ENCODE data around the gene DNAH2.
"Not testable (repeated sequence)": the region's sequence is repeated elsewhere in the genome, so short reads cannot be mapped to it uniquely, and the experiment has no call there.

Gene DNAH2

DNA sequence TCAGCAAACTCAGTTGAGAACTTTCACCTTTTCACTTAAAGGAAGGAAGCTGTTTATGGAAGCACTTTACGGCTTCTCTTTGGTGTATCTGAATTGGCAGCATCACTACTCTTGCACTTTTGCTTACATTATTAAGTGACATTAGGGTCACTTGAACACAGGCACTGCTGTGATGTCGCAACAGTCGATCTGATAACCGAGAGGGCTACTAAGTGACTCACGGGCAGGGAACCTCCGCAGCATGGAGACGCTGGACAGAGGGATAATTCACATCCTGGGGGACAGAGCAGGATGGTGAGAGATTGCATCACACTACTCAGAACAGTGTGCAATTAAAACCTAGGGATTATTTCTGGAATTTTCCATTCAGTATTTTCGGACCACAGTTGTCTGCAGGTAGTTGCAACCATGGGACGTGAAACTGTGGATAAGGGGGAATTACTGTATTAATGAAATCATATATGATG, 56.5 kb downstream of the DNAH2 start:
- DNase-seq (ENCODE audit: low read depth in 2 of 2), result no peak

DNA sequence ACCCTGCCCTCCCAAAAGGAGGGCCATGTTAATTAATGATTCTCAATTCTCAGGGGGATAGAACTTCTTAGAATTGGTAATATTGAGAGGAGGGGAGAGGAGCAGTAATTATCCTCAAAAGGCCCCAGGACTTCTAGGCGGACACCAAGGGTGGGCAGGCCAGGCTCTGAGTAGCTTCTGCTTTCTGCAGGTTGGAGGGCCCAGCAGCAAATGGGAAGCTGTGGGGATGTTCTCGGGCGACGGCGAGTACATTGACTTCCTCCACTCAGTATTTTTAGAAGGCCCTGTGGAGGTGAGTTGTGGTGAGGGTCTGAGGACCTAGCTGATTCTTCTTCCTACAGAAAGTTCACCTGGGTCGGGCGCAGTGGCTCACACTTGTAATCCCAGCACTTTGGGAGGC, 57.5 kb downstream of the DNAH2 start:
- DNase-seq (ENCODE audit: low read depth in 2 of 2), result no peak

DNA sequence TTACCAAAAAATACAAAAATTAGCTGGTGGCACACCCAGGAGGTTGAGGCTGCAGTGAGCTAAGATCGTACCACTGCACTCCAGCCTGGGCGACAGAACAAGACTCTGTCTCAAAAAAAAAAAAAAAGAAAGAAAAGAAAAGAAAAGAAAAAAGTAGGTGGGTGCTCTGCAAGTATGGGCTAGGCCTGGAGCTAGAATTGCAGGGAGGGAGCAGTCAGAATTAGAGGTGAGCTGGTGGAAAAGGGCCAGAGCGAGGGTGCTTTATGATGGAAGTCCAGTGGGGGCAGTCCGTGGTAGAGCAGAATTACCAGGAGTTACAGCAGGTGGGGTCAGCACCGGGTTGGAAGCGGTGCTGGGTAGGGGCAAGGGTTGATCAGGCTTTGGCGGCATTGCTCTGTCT, 59.5 kb downstream of the DNAH2 start:
- no peak for DNase-seq (ENCODE audit: low read depth in 2 of 2)

DNA sequence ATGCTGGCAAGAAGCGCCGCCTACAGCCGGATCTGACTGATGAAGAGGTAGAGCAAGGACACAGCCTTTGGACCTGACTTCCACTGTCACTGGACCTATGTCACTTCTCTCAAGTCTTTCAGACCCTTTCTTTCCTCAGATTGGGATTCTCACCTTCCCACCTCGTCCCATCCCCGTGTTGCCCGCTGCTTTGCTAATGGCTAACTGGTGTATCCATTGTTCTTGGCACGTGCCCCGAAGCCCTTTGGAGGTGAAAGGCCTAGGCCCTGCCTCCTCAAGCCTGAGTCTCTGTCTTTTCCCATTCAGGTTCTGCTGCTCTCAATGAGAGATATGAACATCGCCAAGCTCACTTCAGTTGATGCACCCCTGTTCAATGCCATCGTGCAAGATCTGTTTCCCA, 63.2 kb downstream of the DNAH2 start:
- no peak for DNase-seq (ENCODE audit: low read depth in 2 of 2)

DNA sequence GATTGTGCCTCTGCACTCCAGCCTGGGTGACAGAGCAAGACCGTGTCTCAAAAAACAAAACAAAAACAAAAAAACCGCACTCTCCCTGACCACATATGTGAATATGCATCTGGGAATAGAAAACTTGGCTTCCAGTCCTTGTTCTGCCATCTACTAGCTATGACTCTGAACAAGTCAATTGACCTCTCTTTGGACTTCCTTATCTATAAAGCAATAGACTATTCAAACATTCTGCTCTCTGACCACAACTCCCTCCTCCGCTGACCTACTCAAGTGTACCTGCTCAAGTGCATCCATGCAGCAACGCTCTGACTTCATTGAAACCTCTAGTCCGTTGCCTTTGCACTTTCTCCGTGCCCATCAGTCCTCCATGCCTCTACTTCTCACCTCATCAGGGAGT, 63.9 kb downstream of the DNAH2 start:
- DNase-seq (ENCODE audit: low read depth in 2 of 2), result no peak

DNA sequence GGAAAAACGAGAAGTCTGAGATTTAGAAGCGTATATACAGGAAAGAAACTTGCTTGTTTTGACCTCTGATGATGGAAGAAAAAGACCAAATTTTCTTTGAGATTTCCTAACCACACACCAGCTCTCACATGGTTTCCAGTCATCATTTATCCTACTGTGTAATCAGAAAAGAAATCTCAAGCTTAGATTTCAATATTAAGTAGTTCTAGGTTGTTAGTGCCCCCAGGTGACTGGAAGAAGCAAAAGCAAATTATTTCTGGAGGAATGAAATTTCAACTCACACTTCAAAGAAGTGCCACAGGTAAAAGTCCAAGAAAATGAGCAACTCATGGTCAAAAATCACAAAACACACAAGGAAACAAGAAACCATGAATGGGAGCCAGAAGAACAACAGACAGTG, 64.7 kb downstream of the DNAH2 start:
- no peak for DNase-seq (ENCODE audit: low read depth in 2 of 2)

DNA sequence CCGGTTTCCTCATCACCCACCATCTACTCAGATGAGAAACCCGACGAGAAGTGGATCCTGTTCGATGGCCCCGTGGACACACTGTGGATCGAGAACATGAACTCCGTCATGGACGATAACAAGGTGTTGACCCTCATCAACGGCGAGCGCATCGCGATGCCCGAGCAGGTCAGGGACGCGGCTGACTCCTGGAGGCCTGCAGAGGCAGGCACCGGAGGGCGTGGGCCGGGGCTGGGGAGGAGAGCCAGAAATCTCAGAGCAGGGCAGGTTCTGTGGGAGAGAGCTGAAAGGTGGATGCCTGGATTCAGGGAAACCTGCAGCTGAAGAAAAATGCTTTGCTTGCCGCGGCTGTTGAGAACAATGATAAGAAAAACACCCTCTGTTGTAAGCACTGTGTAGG, 69.3 kb downstream of the DNAH2 start:
- DNase-seq (ENCODE audit: low read depth in 2 of 2), result no peak

DNA sequence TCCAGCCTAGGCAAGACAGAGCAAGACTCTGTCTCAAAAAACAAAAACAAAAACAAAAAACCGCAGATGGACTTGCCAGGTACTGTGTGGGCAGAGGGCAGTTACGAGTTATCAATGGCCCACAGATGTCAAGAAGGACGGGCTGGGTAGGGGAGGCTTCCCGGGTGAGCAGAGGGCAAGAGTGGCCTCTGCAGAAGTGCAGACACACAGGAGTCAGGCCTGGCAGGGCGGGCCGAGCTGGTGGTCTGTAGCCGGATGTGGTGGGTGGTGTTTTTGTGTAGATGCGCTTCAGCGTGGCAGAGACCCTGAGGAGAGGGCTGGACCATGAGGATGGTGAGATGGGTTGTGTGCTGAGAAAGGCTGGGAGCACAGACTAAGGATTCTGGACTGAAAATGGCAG, 71.6 kb downstream of the DNAH2 start:
- DNase-seq (ENCODE audit: low read depth in 2 of 2), result no peak

DNA sequence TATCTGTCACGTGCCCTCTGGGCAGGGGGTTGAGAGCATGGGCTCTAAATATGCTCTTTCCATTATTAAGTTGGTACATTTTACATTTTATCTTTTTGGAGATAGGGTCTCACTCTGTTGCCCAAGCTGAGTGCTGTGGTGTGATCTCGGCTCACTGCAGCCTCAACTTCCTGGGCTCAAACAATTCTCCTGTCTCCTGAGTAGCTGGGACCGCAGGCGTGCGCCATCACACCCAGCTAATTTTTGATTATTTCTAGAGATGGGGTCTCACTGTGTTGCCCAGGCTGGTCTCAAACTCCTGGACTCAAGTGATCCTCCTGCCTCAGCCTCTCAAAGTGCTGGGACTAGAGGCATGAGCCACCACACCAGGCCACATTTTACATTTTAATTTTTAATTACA, 72.6 kb downstream of the DNAH2 start:
- DNase-seq (ENCODE audit: low read depth in 2 of 2), result no peak

DNA sequence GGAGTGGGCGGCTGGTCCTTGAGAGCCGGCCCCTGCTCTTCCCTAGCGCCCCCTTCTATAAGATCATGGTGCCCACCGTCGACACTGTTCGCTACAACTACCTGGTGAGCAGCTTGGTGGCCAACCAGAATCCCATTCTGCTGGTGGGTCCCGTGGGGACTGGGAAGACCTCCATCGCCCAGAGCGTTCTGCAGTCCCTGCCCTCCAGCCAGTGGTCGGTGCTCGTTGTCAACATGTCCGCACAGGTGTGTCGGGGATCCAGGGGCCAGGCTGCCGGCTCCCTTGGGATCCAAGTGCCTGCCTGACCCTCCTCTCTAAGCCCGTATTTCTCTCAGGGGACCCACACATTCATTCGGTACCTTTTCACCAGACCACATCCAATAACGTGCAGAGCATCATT, 75.1 kb downstream of the DNAH2 start:
- DNase-seq (ENCODE audit: low read depth in 2 of 2), result no peak

DNA sequence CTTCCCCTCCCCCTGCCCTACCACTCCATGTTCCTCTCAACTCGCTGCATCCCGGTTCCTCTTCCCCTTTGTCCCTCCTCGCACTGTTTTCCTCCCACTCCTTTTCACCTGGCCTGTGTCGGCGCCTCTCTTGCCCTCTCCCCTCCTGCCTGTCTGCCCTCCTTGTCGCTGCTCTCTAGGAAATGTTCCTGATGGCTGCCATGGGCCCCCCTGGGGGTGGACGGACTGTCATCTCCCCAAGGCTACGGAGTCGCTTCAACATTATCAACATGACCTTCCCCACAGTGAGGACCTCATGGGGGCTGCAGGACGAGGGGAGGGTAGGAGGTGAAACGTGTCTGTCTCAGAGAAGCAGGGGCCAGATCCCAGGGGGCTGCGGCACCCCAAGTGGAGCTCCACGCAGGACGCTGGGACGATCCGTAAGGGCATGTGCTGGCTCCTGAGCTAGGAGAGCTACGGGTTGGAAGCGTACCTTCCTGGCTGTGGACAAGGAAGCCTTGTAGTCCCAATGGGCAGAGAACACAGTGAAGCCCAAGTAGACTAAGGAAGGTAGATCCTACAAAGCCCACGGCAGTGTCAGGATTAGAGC, 76.6 kb downstream of the DNAH2 start:
- no peak for DNase-seq (ENCODE audit: low read depth in 2 of 2)

DNA sequence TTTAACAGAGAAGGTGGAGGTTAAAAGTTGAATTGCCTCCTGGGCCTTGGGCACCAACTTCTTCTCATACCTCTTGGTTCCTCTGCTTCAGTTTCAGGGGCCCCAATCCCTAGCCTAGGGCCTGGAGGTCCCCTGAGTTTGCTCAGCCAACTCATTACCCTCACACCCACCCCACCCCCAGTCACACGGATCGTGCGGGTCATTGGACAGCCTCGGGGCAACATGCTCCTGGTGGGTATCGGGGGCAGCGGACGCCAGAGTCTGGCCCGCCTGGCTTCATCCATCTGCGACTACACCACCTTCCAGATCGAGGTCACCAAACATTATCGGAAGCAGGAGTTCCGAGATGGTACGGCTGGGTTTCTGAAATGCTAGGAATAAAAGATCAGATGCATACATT, 80.4 kb downstream of the DNAH2 start:
- no peak for DNase-seq (ENCODE audit: low read depth in 2 of 2)

DNA sequence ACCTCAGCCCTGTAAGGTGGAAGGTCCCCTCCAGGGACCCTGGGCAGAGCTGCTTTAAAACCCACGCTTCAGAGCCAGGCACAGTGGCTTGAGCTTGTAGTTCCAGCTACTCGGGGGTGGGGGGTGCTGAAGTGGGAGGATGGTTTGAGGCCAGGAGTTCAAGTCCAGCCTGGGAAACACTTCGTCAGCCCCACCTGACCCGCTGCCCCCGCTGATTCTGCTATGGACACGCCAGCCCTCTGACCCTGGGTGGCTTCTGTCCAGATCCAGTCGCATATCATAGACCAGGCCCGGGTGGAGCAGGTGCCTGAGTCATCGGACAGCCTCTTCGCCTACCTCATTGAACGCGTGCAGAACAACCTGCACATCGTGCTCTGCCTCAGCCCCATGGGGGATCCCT, 81.3 kb downstream of the DNAH2 start:
- DNase-seq (ENCODE audit: low read depth in 2 of 2), result no peak

DNA sequence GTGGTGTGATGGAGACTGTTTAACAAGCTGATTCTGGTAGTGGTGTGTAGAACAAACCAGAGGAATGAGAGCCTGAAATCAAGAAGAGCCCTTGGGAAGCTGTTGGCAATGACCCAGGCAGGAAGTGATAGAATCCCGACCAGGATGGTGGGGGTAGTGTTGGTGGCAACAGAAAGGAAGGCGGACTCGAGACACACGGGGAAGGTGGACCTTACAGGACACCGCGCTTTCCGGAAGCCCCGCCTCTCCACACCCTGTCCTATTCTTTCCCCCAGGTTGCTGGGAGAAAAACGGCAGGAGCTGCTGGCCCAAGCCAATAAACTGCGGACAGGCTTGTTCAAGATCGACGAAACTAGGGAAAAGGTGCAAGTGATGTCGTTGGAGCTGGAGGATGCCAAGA, 86.4 kb downstream of the DNAH2 start:
- no peak for DNase-seq (ENCODE audit: low read depth in 2 of 2)

DNA sequence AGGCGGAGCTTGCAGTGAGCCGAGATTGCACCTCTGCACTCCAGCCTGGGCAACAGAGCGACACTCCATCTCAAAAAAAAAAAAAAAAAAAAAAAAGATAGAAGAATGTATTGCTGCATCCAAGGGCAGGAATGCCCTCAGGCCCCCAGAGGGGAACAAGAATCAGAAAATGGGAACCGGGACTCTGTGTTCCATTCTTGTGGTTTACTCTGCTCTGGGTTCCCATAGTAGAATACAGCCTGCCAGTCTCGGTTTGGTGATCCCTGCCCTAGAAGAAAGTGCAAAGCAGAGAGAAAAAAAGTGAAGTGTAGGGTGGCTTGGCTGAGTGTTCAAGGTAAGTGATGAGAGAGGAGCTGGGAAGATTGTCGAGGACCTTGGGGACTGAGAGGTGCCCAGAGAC, 89.0 kb downstream of the DNAH2 start:
- DNase-seq (ENCODE audit: low read depth in 2 of 2), result no peak

DNA sequence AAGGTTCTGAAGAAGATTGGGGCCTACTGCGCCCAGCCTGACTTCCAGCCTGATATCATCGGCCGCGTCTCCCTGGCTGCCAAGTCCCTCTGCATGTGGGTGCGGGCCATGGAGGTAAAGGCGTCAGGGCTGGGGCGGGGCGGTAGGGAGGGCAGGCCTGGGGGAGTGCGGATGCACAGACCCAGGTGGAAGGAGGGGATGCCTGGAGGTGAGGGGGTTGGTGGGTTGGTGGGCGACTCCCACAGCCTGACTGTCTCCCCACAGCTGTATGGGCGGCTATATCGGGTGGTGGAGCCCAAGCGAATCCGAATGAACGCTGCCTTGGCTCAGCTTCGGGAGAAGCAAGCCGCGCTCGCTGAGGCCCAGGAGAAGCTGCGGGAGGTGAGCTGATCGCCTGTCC, 89.7 kb downstream of the DNAH2 start:
- DNase-seq (ENCODE audit: low read depth in 2 of 2), result no peak

DNA sequence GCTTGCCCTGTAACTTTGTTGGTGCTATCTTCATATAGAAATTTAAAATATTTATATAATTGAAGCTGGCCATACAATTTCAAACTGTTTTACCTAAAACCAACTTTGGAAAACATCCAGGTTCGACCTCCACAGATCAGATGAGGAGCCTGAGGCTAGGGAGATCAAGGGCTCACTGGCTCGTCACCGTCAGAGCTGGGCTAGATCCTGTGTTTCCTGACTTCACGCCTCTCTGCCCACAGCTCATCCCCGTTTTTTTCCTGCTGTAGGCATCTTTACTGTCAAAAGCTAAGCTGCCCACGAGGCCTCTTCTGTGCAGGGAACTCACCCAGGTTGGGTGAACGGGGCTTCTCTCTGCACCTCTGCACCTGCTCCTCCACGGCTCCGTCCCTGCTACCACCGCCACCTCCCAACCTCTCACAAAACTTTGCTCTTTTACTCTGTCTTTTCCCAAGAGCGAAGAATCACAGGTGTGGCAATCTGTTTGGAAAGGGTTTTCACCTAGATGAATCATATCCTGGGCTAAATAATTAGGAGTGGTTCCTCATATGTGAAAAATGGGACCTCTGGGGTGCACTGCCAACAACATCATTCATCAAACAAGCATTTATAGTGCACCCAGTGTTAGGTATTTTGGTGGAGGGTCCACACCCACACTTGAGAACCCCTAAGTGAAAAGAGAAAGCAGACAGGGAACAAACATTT, 91.7 kb downstream of the DNAH2 start:
- no peak for DNase-seq (ENCODE audit: low read depth in 2 of 2)

DNA sequence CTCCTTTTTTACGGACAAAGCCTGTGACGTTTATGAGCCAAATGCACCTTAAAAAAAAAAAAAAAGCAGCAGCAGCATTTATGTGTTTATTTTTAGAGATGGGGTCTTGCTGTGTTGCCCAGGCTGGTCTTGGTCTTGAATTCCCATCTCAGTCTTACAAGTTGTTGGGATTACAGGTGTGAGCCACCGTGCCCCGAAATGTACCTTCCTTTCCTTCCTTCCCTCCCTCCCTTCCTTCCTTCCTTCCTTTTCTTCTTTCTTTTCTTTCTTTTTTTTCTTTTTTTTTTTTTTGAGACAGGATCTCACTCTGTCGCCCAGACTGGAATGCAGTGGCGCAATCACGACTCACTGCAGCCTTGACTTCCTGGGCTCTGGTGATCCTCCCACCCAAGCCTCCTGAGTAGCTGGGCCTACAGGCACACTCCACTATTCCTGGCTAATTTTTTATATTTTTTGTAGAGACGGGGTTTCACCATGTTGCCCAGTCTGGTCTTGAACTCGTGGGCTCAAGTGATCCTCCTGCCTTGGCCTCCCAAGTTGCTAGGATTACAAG, 92.3 kb downstream of the DNAH2 start:
- not testable (repeated sequence) for DNase-seq (ENCODE audit: low read depth in 2 of 2)

DNA sequence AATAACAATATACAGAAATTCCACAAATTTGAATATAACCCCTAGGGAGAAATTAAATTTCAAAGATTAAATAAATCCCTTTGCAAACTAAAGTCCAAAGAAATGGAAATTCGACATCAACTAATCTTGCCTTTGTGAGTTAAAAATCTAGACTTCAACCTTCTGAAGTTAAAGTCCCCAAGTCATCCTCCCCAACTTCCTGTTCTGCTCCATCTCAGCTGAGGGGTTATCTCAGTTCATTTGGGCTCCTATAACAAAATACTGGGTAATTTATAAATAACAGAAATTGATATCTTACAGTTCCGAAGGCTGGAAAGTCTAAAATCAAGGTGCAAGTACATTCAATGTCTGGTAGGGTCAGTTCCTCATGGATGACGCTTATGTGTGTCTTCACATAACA, 93.7 kb downstream of the DNAH2 start:
- DNase-seq (ENCODE audit: low read depth in 2 of 2), result no peak

DNA sequence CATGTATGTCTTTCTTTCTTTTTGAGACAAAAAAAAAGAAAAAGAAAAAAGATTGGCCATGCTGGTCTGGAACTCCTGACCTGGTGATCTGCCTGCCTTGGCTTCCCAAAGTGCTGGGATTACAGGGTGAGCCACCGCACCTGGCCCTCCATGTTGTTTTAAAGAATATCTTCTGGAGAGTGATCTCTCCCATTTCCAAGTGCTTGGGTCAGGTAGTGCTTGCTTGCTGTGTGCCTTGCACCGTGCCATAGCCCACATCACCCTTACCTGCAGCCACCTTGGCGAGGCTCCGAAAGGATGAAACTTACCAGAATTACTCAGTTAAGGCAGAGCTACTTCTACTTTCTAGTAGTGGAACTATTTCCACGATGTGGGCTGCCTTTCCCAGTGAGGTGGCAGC, 97.4 kb downstream of the DNAH2 start:
- no peak for DNase-seq (ENCODE audit: low read depth in 2 of 2)

DNA sequence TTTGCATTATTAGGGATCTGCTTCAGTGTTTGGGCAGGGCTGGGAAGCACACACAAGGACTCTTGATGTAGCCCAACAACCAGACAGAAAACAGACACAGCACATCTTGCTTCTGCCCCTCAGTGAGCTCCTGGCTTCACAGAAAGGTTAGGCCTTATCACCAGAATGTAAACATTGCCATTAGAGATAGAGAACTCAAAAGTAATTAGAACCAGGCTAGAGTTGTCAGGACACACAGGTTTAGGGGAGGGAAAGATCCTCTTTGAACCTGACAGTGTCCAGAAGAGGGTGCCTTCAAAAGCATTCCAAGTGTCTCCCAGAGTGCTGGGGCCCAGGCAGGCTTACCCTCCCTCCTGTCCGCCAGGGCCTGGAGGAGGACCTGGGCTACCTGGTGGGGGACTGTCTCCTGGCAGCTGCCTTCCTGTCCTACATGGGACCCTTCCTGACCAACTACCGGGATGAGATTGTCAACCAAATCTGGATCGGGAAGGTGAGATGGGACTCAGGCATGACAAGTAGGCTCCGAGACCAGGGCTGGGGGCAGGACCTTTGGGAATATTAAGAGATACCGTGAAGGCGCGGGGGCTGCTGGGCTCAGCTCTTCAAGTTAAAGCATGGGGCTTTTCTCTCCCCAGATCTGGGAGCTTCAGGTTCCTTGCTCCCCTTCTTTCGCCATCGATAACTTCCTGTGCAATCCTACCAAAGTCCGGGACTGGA, 99.5 kb downstream of the DNAH2 start:
- no peak for DNase-seq (ENCODE audit: low read depth in 2 of 2)

DNA sequence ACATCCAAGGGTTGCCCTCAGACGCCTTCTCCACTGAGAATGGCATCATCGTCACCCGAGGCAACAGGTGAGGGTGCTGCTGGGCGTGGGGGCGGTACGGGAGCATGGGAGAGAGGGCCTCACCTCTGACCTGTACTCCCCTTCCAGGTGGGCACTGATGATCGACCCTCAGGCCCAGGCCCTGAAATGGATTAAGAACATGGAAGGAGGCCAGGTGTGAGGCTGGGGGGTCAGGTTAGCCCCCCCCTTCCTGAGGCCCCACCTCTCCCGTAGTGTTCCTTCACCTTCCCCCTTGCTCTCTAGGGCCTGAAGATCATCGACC, 100.1 kb downstream of the DNAH2 start:
- no peak for DNase-seq (ENCODE audit: low read depth in 2 of 2)

DNA sequence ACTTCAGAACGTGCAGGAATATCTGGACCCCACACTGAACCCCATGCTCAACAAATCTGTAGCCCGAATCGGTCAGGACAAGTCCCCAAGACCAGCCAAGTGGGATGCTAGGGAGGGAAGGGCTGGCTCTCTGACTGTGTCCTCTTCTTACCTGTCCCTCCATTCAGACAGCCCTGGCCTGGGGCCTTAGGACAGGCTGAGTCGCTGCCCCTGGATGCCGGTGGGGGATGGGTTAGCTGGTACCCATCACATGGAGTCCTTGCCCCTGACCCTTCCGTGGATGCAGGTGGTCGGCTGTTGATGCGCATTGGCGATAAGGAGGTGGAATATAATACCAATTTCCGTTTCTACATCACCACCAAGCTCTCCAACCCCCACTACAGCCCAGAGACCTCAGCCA, 100.5 kb downstream of the DNAH2 start:
- DNase-seq (ENCODE audit: low read depth in 2 of 2), result no peak
